A549 (cell line): ENCODE measurements around the gene AMHR2.
"Not testable (repeated sequence)": the region's sequence is repeated elsewhere in the genome, so short reads cannot be mapped to it uniquely, and the experiment has no call there.

Source experiments
- PHF8 ChIP-seq: fragments of 200-600 bp; sonication (generic); IDR thresholded peaks from 2 replicates; pipeline ENCODE4 v1.6.1; 2016; ENCODE audit warnings: low read depth, mild to moderate bottlenecking, antibody characterized with exemption, moderate library complexity, borderline replicate concordance
- ZNF302 ChIP-seq: fragments of 250-450 bp; sonication (Bioruptor Pico); IDR thresholded peaks from 2 replicates; pipeline ENCODE4 v1.9.0; 2021; ENCODE audit warnings: inconsistent platforms, mild to moderate bottlenecking, moderate library complexity
- TF ChIP-seq, protein P1 (sequence below): fragments of >200 bp; sonication (Bioruptor Twin); formaldehyde crosslinking; IDR thresholded peaks from 3 replicates; pipeline ENCODE4 v1.5.1; 2016

DNA sequence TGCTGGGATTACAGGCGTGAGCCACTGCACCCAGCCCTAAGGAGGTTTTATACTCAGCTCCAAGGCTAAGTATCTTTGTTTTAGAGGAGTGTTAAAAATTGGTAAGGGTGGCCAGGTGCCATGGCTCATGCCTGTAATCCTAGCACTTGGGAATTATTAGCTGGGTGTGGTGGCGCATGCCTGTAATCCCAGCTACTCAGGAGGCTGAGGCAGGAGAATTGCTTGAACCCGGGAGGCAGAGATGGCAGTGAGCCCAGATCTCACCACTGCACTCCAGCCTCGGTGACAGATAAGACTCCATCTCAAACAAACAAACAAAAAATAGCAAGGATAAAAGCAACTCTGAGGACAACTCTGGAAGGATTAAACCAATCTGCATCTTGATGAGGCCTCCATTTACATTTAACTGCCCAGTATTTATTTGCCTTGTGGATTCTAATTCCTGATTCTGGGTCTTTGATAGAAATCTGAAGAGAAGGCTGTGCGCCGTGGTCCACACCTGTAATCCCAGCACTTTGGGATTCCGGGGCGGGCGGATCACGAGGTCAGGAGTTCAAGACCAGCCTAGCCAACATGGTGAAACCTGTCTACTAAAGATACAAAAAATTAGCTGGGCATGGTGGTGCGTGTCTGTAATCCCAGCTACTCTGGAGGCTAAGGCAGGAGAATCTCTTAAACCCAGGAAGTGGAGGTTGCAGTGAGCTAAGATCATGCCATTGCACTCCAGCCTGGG is 21.1 kb downstream of the AMHR2 start:
- TF ChIP-seq PHF8; ZNF302 (CRISPR knock-in tag): not testable (repeated sequence)
- TF ChIP-seq, protein P1, sequence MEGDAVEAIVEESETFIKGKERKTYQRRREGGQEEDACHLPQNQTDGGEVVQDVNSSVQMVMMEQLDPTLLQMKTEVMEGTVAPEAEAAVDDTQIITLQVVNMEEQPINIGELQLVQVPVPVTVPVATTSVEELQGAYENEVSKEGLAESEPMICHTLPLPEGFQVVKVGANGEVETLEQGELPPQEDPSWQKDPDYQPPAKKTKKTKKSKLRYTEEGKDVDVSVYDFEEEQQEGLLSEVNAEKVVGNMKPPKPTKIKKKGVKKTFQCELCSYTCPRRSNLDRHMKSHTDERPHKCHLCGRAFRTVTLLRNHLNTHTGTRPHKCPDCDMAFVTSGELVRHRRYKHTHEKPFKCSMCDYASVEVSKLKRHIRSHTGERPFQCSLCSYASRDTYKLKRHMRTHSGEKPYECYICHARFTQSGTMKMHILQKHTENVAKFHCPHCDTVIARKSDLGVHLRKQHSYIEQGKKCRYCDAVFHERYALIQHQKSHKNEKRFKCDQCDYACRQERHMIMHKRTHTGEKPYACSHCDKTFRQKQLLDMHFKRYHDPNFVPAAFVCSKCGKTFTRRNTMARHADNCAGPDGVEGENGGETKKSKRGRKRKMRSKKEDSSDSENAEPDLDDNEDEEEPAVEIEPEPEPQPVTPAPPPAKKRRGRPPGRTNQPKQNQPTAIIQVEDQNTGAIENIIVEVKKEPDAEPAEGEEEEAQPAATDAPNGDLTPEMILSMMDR, result not testable (repeated sequence)
